Measurements from ENCODE around the gene IST1.

The IST1 gene

DNA sequence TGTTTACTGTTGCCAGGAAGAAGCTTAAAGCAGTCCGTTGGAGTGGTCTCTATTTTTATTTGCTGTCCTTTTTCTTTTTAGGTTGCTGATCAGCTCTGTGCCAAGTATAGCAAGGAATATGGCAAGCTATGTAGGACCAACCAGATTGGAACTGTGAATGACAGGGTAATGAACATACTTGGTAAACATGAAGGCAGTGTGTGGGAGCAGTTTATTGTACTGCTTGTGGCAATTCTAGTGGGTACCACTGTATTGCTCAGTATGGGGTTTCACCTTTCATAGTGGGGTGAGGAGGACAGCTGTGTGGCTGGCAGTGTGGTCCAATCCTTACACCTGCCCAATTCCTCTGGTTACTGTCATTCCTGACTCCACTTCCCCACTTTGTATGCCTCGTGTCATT lies 25.3 kb downstream of the IST1 start:
- DNase-seq = no peak

GRCh38 chr16:71923941-71924690 lies 28.8 kb downstream of the IST1 start:
- DNase-seq = no peak

DNA sequence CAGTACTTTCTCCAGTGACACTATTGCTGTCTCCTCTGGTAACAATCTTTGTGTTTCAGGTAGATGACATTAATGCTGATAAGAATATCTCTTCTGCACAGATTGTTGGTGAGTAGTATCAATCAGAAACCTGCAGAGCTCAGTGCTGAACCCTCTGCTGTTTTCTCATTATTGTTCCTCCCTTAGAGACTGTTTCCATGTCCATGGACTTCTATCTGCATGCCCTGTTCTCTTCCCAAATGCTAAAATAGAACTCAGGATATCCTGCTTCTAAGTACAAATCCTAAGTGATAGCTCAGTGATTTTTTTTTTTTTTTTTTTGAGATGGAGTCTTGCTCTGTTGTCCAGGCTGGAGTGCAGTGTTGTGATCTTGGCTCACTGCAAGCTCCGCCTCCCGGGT lies 29.4 kb downstream of the IST1 start:
- DNase-seq = no peak

- DNase-seq = no peak
Measured at GRCh38 chr16:71927383-71927782, 32.1 kb downstream of the IST1 start.

- no peak for DNase-seq
Measured at GRCh38 chr16:71927787-71928186, 32.5 kb downstream of the IST1 start.

DNA sequence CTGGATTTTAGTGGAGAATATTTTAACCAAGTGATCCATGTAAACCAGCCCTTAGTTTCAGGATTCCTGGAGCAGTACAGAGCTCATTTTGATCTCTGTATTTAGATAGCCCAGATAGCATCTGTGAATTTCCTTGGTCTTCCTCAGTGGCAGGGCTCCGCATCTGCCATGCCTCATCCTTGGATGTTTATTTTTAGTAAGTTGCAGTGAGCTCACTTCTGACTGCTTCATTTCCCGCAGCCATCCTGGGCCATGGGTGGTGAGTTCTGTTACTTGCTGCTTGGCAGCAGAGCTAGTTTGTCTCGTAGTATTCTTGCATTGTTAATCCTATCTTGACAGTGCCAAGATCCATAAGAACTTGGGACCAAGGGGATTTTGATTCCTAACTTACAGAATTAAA lies 33.7 kb downstream of the IST1 start:
- DNase-seq = no peak

DNA sequence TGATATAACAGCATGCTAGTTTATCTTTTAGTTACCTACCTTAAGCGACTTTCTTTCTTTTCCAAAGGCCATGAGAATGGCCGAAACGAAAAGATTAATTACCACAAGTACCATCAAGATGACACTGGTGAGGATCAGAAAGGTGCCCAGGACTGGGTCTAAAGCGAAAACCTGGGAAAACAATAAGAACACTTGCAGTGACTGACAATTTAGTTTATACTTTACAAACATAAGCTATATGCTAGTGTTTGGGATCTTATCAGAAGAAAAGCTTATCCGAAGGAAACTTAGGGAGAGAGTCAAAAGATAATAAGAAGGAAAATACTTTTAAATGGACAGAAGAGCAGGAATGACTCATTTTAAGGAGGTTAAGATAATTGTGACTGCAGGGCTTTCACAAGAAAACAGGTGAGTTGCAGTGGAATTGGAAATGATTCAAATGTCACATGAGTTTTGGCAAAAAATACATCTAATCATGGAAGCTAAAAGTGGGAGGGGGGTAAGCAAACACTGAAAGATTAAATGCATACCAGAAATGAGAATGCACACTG lies 34.8 kb downstream of the IST1 start:
- DNase-seq = no peak

DNA sequence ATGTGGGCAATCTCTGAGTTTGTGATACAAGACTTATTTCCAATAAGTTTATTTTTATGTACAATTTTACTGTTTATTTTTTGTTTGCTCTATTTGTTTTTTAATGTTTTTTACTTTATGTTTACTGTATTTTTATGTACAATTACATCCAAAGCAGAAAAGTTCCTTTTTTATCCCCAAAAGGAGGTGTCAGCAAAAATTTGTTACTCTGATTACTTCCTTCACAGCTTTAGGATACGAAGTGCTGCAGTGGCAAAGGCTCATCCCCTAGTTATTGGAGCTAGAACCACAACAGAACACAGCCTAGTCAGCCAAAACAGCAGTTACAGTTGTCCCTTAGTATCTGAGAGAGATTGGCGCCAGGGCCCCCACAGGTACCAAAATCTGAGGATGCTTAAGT lies 35.7 kb downstream of the IST1 start:
- no peak for DNase-seq

GRCh38 chr16:71931599-71931998 lies 36.3 kb downstream of the IST1 start:
- no peak for DNase-seq

DNA sequence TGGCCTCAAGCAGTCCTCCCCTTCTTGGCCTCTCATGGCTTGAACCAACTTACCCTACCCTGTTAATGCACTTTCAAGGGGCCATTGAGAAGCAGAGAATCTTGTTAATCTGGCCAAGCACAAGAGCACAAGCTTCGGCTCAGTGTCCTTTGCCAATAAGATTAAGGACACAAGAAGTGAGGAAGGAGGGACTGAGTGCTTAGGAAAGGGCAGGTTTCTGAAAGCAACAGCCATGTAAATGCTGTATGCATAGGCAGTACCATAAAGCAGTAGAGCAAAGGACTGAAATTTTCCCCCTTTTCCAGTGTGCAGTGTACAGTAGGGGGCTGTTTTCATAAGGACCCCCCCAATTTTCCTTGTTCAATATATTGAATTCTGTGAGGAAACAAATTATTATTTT lies 37.7 kb downstream of the IST1 start:
- no peak for DNase-seq

- no peak for DNase-seq
Measured at GRCh38 chr16:71933913-71934695, 38.8 kb downstream of the IST1 start.

GRCh38 chr16:71937868-71938510 lies 42.7 kb downstream of the IST1 start:
- no peak for DNase-seq

DNA sequence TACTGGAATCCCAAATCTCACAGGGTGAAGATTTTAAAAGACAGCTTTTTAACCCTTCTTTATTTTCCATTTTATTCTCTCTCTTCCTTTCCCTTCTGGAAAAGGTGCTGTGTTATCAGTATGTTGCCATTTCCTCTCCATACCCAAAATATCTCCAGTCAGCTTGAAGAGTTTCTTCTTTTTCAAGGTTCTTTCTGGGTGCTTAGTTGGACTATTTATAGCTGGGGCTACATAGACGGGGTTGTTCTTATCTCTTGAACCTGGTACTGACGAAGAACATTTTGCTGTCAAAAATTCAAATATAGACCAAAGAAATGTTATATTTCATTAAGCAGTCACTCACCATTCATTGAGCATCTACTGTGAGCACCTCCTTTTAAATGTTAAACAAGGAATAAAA lies 48.6 kb downstream of the IST1 start:
- DNase-seq = no peak

GRCh38 chr16:71945616-71946015 lies 50.3 kb downstream of the IST1 start:
- DNase-seq = no peak

- no peak for DNase-seq
Measured at GRCh38 chr16:71952825-71953224, 57.5 kb downstream of the IST1 start.

- DNase-seq = no peak
Measured at GRCh38 chr16:71954180-71954579, 58.8 kb downstream of the IST1 start.

- DNase-seq = no peak
Measured at GRCh38 chr16:71954699-71955195, 59.4 kb downstream of the IST1 start.

GRCh38 chr16:71956486-71956885 lies 61.2 kb downstream of the IST1 start:
- no peak for DNase-seq

GRCh38 chr16:71961066-71962039 lies 66.0 kb downstream of the IST1 start:
- peak; percentile 87 for DNase-seq

DNA sequence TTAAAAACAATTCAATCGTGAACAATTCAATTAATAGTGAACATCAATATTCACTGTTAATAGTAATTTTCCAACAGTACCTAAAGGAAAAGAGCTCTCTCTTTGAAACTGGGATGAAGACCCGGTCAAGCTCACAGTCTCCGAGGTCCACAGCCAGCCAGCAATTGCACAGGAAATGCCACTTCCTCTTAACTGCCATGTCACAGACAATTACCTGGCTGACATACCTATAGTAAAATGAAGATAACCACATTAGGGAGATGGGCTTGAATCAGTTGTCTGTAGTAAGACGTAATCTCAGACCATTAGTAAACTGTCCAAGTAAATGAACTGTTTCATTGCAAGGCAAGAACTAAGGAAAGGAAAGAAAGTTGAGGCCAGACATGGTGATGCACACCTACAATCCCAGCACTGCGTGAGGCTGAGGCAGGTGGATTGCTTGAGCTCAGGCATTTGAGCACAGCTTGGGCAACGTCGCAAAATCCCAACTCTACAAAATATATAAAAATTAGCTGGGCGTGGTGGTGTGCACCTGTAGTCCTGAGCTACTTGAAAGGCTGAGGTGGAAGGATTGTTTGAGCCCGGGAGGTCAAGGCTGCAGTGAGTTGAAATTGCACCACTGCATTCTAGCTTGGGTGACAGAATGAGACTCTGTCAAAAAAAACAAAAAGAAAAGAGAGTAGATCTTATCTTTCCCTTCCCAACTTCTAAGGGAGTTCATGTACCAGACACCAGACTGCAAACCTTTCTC lies 68.0 kb downstream of the IST1 start:
- no peak for DNase-seq

GRCh38 chr16:71965223-71965622 lies 69.9 kb downstream of the IST1 start:
- DNase-seq = no peak

All from stimulated activated CD4-positive, alpha-beta T cell treated with anti-CD3 and anti-CD28 coated beads, Interleukin-15, amount 100 ng/mL, for 24 hours (primary cell).